SU-DHL-6 (cell line): ENCODE measurements around the gene TMEM260.
"Not testable (repeated sequence)": the region's sequence is repeated elsewhere in the genome, so short reads cannot be mapped to it uniquely, and the experiment has no call there.

Experiments
- H2AFZ ChIP-seq: fragments of 200-600 bp; sonication (generic); 2 replicates; pipeline ENCODE4 v1.6.1; 2014; ENCODE audit warnings: low read depth, mild to moderate bottlenecking, moderate library complexity, mixed read lengths, antibody characterized with exemption, low read length; ENCODE audit not compliant: severe bottlenecking
- H3F3A ChIP-seq: fragments of 200-600 bp; shearing (Covaris generic); 2 replicates; pipeline ENCODE4 v1.6.0; 2016; ENCODE audit warnings: antibody characterized with exemption, mild to moderate bottlenecking; ENCODE audit not compliant: insufficient read depth
- H3K27ac ChIP-seq: fragments of 200-600 bp; sonication (generic); 2 replicates; pipeline ENCODE4 v1.5.1; 2016; ENCODE audit warnings: low read depth, mild to moderate bottlenecking, low read length, moderate library complexity, mixed read lengths
- H3K27me3 ChIP-seq: fragments of 200-600 bp; sonication (generic), shearing (Covaris generic); 2 replicates; pipeline ENCODE4 v1.6.0; 2014; ENCODE audit warnings: mild to moderate bottlenecking, low read length
- H3K36me3 ChIP-seq: fragments of 200-600 bp; sonication (generic); 2 replicates; pipeline ENCODE4 v1.6.1; 2014; ENCODE audit warnings: mild to moderate bottlenecking, low read length, mixed read lengths
- H3K4me2 ChIP-seq: fragments of 300-600, 200-600 bp; shearing (Covaris generic), sonication (generic); 2 replicates; pipeline ENCODE4 v1.6.0; 2014; ENCODE audit warnings: low read length, low read depth, mild to moderate bottlenecking; ENCODE audit not compliant: poor library complexity, severe bottlenecking
- H3K4me3 ChIP-seq: fragments of 200-600 bp; sonication (generic); 2 replicates; pipeline ENCODE4 v1.5.1; 2014; ENCODE audit warnings: antibody characterized with exemption, low read length, mild to moderate bottlenecking, mixed read lengths; ENCODE audit not compliant: insufficient read depth, poor library complexity, severe bottlenecking
- H3K79me2 ChIP-seq: fragments of 200-600 bp; sonication (generic); 2 replicates; pipeline ENCODE4 v1.6.1; 2014; ENCODE audit warnings: mild to moderate bottlenecking, low read length, moderate library complexity; ENCODE audit not compliant: insufficient read depth
- H3K9ac ChIP-seq: fragments of 200-600 bp; sonication (generic); 2 replicates; pipeline ENCODE4 v1.7.0; 2014; ENCODE audit warnings: mild to moderate bottlenecking, low read length
- H3K9me2 ChIP-seq: fragments of 200-600 bp; sonication (generic); replicated peaks from 2 replicates; pipeline ENCODE4 v1.6.1; 2014; ENCODE audit warnings: low read length; ENCODE audit not compliant: insufficient read depth
- H3K9me3 ChIP-seq: fragments of 200-600 bp; sonication (generic); 2 replicates; pipeline ENCODE4 v1.6.1; 2014; ENCODE audit warnings: low read length, mixed read lengths; ENCODE audit not compliant: insufficient read depth
- H4K20me1 ChIP-seq: fragments of 200-600 bp; sonication (generic); 2 replicates; pipeline ENCODE4 v1.6.1; 2014; ENCODE audit warnings: low read depth, mild to moderate bottlenecking, antibody characterized with exemption, low read length, moderate library complexity, mixed read lengths
- CTCF ChIP-seq: fragments of 200-600 bp; sonication (generic); IDR thresholded peaks from one replicate; pipeline ENCODE4 v1.5.1; 2017; ENCODE audit warnings: antibody characterized with exemption, mild to moderate bottlenecking, low read length, moderate library complexity; ENCODE audit not compliant: insufficient read depth, poor library complexity, severe bottlenecking
- EZH2phosphoT487 ChIP-seq: fragments of 200-600 bp; sonication (generic), shearing (Covaris generic); conservative IDR thresholded peaks from 2 replicates; pipeline ENCODE4 v1.6.1; 2018; ENCODE audit warnings: mild to moderate bottlenecking, antibody characterized with exemption, low read length, moderate library complexity, mixed read lengths

Gene TMEM260

GRCh38 chr14:56686416-56686815 lies 106.8 kb downstream of the TMEM260 start:
- no peaks in the 10 kb centered on the region for H3K36me3 ChIP-seq
- no peaks in the 10 kb centered on the region for H3K27me3 ChIP-seq
- no peak overlapping the region for H3K4me2 ChIP-seq
- H3K9ac ChIP-seq = no peak overlapping the region
- H3K79me2 ChIP-seq = no peaks in the 10 kb centered on the region
- no peaks in the 10 kb centered on the region for H3F3A ChIP-seq
- H3K9me3 ChIP-seq = no peaks in the 10 kb centered on the region
- H2AFZ ChIP-seq = no peak overlapping the region
- H4K20me1 ChIP-seq = no peaks in the 10 kb centered on the region
- TF ChIP-seq CTCF = no peak
- TF ChIP-seq EZH2phosphoT487 = no peak
- H3K27ac ChIP-seq = no peak overlapping the region
- no peaks in the 10 kb centered on the region for H3K9me2 ChIP-seq
- no peak overlapping the region for H3K4me3 ChIP-seq

GRCh38 chr14:56687123-56687522 lies 107.5 kb downstream of the TMEM260 start:
- Histone ChIP-seq H4K20me1 (no peaks in the 10 kb centered on the region), H3K9me3 (no peaks in the 10 kb centered on the region), H3K27me3 (no peaks in the 10 kb centered on the region), H3K4me3 (no peak overlapping the region), H3K27ac (no peak overlapping the region), H3K36me3 (no peaks in the 10 kb centered on the region), H3K9ac (no peak overlapping the region), H3K4me2 (no peak overlapping the region), H3K9me2 (no peaks in the 10 kb centered on the region), H3F3A (no peaks in the 10 kb centered on the region), H3K79me2 (no peaks in the 10 kb centered on the region), H2AFZ (no peak overlapping the region)
- TF ChIP-seq EZH2phosphoT487 (no peak), CTCF (no peak)

- no peaks in the 10 kb centered on the region for H3K36me3 ChIP-seq
- no peak overlapping the region for H2AFZ ChIP-seq
- no peak overlapping the region for H3K27ac ChIP-seq
- TF ChIP-seq EZH2phosphoT487 (no peak), CTCF (no peak)
- no peaks in the 10 kb centered on the region for H3F3A ChIP-seq
- 0 out of 2 replicates have a peak, but pooled peaks cover 5% of the 10 kb centered on the region for H3K27me3 ChIP-seq
- H3K79me2 ChIP-seq = no peaks in the 10 kb centered on the region
- H4K20me1 ChIP-seq = no peaks in the 10 kb centered on the region
- no peaks in the 10 kb centered on the region for H3K9me3 ChIP-seq
- H3K4me2 ChIP-seq = no peak overlapping the region
- H3K9me2 ChIP-seq = no peaks in the 10 kb centered on the region
- H3K9ac ChIP-seq = no peak overlapping the region
- H3K4me3 ChIP-seq = no peak overlapping the region
Measured at GRCh38 chr14:56694609-56695008, 115.0 kb downstream of the TMEM260 start.

- H3K36me3 ChIP-seq, H3K9me3 ChIP-seq, H3K79me2 ChIP-seq, H3K9ac ChIP-seq, H3K27me3 ChIP-seq, H3F3A ChIP-seq, H3K4me3 ChIP-seq, H2AFZ ChIP-seq, H3K4me2 ChIP-seq, H4K20me1 ChIP-seq, H3K9me2 ChIP-seq, H3K27ac ChIP-seq: not testable (repeated sequence)
Measured at GRCh38 chr14:56695216-56695615, 115.6 kb downstream of the TMEM260 start.
